Dendritic cell treated with granulocyte-macrophage colony-stimulating factor and Interleukin-4, amounts not matched to agents 40 ng/mL and 50 ng/mL, for 4 days (primary cell): Measurements from ENCODE around the gene RIC1.
"Not testable (repeated sequence)": the region's sequence is repeated elsewhere in the genome, so short reads cannot be mapped to it uniquely, and the experiment has no call there.

Experiments used
- H3K27ac Mint-ChIP-seq: one replicate; pipeline ENCODE4 v1.8.0; 2022; ENCODE audit warnings: mild to moderate bottlenecking, mixed read lengths
- H3K27me3 Mint-ChIP-seq: one replicate; pipeline ENCODE4 v1.8.0; 2022; ENCODE audit warnings: mild to moderate bottlenecking, mixed read lengths
- H3K36me3 Mint-ChIP-seq: one replicate; pipeline ENCODE4 v1.8.0; 2022; ENCODE audit warnings: low read depth, mixed read lengths
- H3K4me1 Mint-ChIP-seq: one replicate; pipeline ENCODE4 v1.8.0; 2022; ENCODE audit warnings: low read depth, mixed read lengths
- H3K4me3 Mint-ChIP-seq: one replicate; pipeline ENCODE4 v1.8.0; 2022; ENCODE audit warnings: mild to moderate bottlenecking, moderate library complexity, mixed read lengths
- H3K9me3 Mint-ChIP-seq: one replicate; pipeline ENCODE4 v1.8.0; 2022; ENCODE audit warnings: mixed read lengths
- intact Hi-C: fragments of 100-400 bp; cut with micrococcal nuclease; formaldehyde crosslinking; loops from one replicate; pipeline ENCODE4 v1.15.0; 2022

RIC1 gene

DNA sequence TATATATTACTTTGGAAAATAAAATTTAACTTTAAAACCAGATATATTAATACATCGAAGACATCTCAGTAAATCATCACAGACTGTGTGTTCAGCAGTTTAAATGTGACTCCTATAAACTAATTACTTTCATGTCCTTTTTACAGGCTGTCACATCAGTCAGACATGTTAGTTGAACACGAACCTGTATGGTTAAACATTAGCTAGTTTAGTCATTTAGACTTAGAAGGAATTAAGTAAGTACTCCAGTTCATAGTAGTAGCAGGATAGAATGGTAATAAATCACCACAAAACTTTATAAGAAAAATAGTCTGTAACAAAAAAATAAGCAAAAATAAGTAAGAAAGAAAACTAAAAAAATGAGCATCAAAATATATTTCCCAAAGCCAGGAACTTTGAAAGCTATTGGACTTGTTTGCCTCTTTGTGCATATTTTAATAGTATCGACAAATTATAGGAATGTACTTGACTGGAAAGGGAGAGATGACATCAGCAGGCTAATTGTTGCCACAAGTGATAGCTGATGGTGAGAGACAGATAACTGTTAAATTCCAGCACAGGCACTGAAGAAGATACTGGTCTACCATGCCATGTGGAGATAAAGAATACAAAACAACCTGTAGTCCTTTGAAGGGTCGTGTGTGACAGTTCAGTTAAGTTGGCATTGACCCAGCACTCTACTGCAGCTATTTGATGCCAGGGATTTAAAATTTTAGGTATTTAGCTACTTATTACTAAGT is 83.9 kb downstream of the RIC1 start:
- Mint-ChIP-seq H3K27ac (no peak overlapping the region), H3K36me3 (peaks cover 91% of the 10 kb centered on the region), H3K27me3 (no peaks in the 10 kb centered on the region), H3K4me3 (no peak overlapping the region), H3K4me1 (peaks cover 2% of the 10 kb centered on the region), H3K9me3 (peaks cover 30% of the 10 kb centered on the region)
- intact Hi-C loops: no loop called here

DNA sequence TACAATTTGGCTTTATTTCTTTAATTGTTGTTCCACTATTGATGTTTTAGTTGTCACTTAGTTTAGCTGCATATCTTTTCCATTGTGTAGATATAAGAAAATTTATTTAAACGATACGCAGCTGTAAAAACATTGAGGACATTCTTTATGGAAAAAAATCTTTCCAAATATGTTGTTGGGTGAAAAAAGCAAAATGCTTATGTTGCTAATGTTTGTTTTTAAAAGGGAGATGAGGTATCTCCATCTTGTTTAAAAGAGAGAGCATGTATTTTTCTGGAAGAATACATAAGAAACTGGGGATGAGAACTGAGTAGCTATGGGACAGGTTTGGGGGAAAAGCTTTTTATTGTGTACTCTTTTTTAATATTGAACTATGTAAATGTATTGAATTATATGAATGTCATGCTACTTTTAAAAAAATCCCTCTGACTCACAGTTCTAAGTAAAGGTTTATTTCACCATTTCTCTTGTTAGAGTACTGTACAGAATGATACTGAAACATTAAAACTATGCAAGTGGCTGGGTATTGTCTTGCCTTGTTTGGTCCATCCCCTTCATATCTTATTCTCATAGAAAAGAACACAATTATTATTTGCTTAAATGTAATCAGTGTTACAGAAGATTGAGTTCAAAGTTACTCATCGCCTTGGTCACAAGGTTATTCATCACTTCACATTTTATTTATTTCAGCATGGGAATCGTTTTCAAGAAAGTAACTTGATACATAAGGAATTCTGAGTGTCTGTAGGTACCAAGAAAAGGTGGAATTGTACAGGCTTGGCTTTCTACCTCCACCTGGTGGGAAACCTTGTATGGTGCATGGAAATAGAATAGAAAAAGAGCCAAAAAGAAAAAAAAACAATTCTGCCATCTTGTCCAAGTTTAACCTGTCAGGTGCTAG is 85.8 kb downstream of the RIC1 start:
- no peak overlapping the region for H3K27ac Mint-ChIP-seq
- peaks cover 78% of the 10 kb centered on the region for H3K36me3 Mint-ChIP-seq
- H3K4me1 Mint-ChIP-seq: peaks cover 5% of the 10 kb centered on the region
- peaks cover 10% of the 10 kb centered on the region for H3K9me3 Mint-ChIP-seq
- no peaks in the 10 kb centered on the region for H3K27me3 Mint-ChIP-seq
- intact Hi-C loops: no loop called here
- no peak overlapping the region for H3K4me3 Mint-ChIP-seq

DNA sequence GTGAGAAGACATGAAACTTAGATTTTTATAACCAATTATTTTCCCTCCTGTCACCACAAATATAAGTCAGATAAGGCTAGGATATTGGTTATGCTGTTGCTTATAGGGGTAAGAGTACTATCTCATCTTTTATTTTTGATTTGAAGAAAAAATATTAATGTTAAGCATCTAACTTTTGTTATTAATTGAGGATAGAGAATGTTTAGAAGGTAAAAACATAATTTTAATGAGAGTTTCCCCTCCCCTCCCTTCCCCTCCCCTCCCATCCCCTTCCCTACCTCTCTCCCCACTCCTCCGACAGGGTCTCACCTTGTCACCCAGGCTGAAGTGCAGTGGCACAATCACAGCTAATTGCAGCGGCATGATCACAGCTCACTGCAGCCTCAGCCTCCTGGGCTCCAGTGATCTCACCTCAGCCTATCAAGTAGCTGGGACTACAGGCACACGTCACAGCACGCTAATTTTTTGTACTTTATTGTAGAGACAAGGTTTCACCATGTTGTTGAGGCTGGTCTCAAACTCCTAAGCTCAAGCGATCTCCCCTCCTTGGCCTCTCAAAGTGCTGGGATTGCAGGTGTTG is 86.7 kb downstream of the RIC1 start:
- Mint-ChIP-seq H3K9me3 (peaks cover 5% of the 10 kb centered on the region), H3K4me1 (peaks cover 5% of the 10 kb centered on the region), H3K27ac (no peak overlapping the region), H3K27me3 (no peaks in the 10 kb centered on the region), H3K4me3 (no peak overlapping the region), H3K36me3 (peaks cover 81% of the 10 kb centered on the region)
- intact Hi-C loops: no loop called here

DNA sequence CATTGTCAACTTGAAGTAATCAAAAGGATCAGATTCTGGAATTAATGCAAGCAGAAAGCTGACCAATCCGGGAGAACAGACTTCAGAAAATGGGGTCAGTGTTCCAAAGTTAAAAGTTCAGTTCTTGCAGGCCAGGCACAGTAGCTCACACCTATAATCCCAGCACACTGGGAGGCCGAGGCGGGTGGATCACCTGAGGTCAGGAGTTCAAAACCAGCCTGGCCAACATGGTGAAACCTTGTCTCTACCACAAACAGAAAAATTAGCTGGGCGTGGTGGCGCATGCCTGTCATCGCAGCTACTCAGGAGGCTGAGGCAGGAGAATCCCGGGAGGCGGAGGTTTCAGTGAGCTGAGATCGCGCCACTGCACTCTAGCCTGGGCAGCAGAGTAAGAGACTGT is 88.5 kb downstream of the RIC1 start:
- intact Hi-C loops, H3K4me3 Mint-ChIP-seq, H3K27me3 Mint-ChIP-seq, H3K27ac Mint-ChIP-seq, H3K9me3 Mint-ChIP-seq, H3K4me1 Mint-ChIP-seq: not testable (repeated sequence)
- peaks cover 81% of the 10 kb centered on the region for H3K36me3 Mint-ChIP-seq

GRCh38 chr9:5718296-5719032 is 89.6 kb downstream of the RIC1 start:
- peaks cover 81% of the 10 kb centered on the region for H3K36me3 Mint-ChIP-seq
- intact Hi-C loops: no loop called here

GRCh38 chr9:5719100-5719926 is 90.4 kb downstream of the RIC1 start:
- Mint-ChIP-seq H3K4me1 (peaks cover 5% of the 10 kb centered on the region), H3K27me3 (no peaks in the 10 kb centered on the region), H3K9me3 (peaks cover 8% of the 10 kb centered on the region), H3K36me3 (peaks cover 81% of the 10 kb centered on the region), H3K4me3 (no peak overlapping the region), H3K27ac (no peak overlapping the region)
- intact Hi-C loops: no loop called here

More at GRCh38 chr9:5718296-5719032, 89.6 kb downstream of the RIC1 start:
- H3K4me1 Mint-ChIP-seq: peaks cover 5% of the 10 kb centered on the region
- peaks cover 8% of the 10 kb centered on the region for H3K9me3 Mint-ChIP-seq
- no peak overlapping the region for H3K4me3 Mint-ChIP-seq
- no peak overlapping the region for H3K27ac Mint-ChIP-seq
- H3K27me3 Mint-ChIP-seq: no peaks in the 10 kb centered on the region

- no peak overlapping the region for H3K27ac Mint-ChIP-seq
- peaks cover 81% of the 10 kb centered on the region for H3K36me3 Mint-ChIP-seq
- H3K9me3 Mint-ChIP-seq: peaks cover 12% of the 10 kb centered on the region
- no peaks in the 10 kb centered on the region for H3K27me3 Mint-ChIP-seq
- intact Hi-C loops: no loop called here
- peaks cover 5% of the 10 kb centered on the region for H3K4me1 Mint-ChIP-seq
- H3K4me3 Mint-ChIP-seq: no peak overlapping the region
Measured at GRCh38 chr9:5720151-5720550, 91.2 kb downstream of the RIC1 start.

DNA sequence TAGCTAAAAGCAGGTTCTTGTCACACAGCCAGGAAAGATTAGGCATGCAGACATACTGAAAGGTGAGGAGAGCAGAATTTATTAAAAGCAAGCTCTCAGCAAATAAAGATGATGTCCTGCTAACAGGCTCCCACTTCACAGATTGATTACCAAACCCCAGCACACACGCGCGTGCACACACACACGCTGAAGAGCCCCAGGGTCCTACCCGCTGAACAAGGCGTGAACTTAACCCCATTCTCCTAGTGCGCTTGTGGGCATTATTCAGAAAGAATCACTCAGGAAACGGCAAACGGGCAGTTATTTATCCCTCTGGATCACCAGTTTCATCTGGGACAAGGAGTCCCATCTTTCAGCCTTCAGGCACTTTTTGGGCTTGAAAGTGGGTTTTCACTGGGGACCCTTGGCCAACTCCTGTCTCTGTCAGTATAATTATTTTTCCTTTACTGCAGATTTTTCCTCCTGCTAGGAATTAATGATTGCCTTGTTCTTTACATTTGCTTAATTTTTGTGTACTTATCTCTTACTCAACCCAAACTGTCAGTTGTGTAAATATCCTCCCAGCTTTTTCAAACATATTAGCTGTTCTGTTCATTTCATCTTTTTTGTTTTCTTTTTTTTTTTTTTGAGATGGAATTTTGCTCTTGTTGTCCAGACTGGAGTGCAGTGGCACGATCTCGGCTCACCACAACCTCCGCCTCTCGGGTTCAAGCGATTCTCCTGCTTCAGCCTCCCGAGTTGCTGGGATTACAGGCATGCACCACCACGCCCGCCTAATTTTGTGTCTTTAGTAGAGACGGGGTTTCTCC is 92.6 kb downstream of the RIC1 start:
- Mint-ChIP-seq H3K4me3 (no peak overlapping the region), H3K36me3 (peaks cover 81% of the 10 kb centered on the region), H3K27ac (no peak overlapping the region), H3K27me3 (no peaks in the 10 kb centered on the region), H3K9me3 (peaks cover 25% of the 10 kb centered on the region), H3K4me1 (peaks cover 5% of the 10 kb centered on the region)
- intact Hi-C loops: no loop called here

DNA sequence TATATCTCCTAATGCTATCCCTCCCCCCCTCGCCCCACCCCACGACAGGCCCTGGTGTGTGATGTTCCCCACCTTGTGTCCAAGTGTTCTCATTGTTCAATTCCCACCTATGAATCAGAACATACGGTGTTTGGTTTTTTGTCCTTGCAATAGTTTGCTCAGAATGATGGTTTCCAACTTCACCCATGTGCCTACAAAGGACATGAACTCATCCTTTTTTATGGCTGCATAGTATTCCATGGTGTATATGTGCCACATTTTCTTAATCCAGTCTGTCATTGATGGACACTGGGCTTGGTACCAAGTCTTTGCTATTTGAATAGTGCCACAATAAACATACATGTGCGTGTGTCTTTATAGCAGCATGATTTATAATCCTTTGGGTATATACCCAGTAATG is 93.8 kb downstream of the RIC1 start:
- H3K4me3 Mint-ChIP-seq, intact Hi-C loops, H3K27ac Mint-ChIP-seq, H3K27me3 Mint-ChIP-seq, H3K4me1 Mint-ChIP-seq: not testable (repeated sequence)
- Mint-ChIP-seq H3K9me3 (peaks cover 37% of the 10 kb centered on the region), H3K36me3 (peaks cover 83% of the 10 kb centered on the region)

DNA sequence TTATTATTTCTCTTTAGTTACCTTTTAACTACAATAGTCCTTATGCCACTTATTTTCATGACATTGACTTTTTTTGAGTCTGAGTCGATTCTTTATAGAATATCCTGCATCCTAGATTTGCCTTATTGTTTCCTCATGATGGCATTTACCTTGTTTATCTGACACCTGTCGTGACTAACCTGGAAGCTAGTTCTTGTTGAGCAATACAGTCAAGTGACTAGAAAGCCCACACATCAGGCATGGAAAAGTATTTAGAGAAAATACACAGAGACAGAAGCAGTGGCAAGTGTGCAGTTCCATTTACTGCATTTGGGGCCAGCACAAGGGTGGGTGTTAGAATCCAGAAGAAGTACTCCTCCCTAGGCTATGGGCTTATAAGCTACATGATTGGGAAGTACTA is 106.2 kb downstream of the RIC1 start:
- H3K9me3 Mint-ChIP-seq: no peaks in the 10 kb centered on the region
- no peaks in the 10 kb centered on the region for H3K4me1 Mint-ChIP-seq
- intact Hi-C loops: no loop called here
- H3K4me3 Mint-ChIP-seq: no peak overlapping the region
- H3K27me3 Mint-ChIP-seq: no peaks in the 10 kb centered on the region
- H3K27ac Mint-ChIP-seq: no peak overlapping the region
- H3K36me3 Mint-ChIP-seq: peaks cover 83% of the 10 kb centered on the region

DNA sequence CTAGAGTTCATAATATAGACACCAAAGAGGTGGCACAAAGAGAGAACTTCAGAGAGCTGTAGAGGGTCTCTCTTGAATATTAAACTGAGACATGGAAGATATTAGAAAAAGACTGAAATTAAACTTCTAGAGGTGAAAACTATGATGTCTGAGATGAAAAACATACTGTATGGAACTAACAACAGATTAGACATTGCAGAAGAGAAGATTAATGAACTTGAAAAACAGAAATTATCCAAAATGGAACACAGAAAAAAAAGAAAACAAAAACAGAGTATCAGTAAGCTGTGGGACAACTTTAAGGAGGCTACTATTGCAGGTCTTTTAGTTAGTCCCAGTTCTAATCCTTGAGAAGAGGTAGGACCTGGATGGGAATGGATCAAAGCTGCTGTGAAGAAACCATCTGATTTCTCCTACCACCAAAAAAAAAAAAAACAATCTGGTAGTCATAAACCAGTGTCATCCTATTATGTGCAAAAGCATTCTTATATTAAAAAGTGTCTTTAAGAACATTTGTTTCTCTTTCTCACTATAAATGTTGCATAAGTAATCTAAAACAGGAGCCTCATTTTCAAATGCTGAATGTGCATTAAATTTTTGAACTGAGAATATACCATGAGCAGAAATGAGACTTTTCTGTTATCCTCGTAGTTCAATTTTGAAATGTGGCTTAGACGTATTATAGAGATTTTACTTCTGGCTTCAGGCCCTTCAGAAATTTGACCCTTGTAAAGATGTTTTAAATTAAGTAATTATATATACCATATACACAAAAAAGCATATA is 107.8 kb downstream of the RIC1 start:
- no peaks in the 10 kb centered on the region for H3K9me3 Mint-ChIP-seq
- no peak overlapping the region for H3K4me3 Mint-ChIP-seq
- no peaks in the 10 kb centered on the region for H3K27me3 Mint-ChIP-seq
- H3K27ac Mint-ChIP-seq: no peak overlapping the region
- no peaks in the 10 kb centered on the region for H3K4me1 Mint-ChIP-seq
- H3K36me3 Mint-ChIP-seq: peaks cover 91% of the 10 kb centered on the region
- intact Hi-C loops: no loop called here

DNA sequence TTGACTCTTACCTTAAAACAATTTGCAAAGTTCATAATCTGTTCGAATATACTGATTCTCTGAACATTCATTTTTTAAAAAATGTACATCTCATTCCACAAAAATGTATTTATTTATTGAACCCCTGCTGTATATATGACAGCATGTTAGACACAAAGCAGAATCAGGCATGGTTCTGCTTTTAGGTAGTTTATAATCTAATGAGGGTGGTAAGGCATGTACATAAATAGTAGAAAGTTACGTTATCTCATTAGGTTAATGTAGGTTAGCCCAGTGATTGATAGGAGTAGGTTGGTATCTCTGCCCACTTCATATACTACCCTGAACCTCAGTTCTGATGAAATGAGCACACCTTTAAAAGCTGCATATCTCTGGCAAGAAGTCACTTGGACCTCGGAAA is 114.2 kb downstream of the RIC1 start:
- no peak overlapping the region for H3K4me3 Mint-ChIP-seq
- H3K27ac Mint-ChIP-seq: no peak overlapping the region
- H3K27me3 Mint-ChIP-seq: no peaks in the 10 kb centered on the region
- peaks cover 91% of the 10 kb centered on the region for H3K36me3 Mint-ChIP-seq
- intact Hi-C loops: no loop called here
- peaks cover 11% of the 10 kb centered on the region for H3K9me3 Mint-ChIP-seq
- no peaks in the 10 kb centered on the region for H3K4me1 Mint-ChIP-seq
